Fibroblast of mammary gland (primary cell): Measurements from ENCODE around the gene CPEB1.

ENCODE experiments used
- DNase-seq: peaks from one replicate; pipeline ENCODE4 v3.0.0-alpha.2; 2010; ENCODE audit warnings: low read depth
- H3K4me3 ChIP-seq: 2 replicates; pipeline ENCODE4 v1.5.1; 2011; ENCODE audit warnings: low read depth, mild to moderate bottlenecking, low read length, moderate library complexity; ENCODE audit not compliant: control insufficient read depth
- TF ChIP-seq, protein P1 (sequence below): conservative IDR thresholded peaks from 2 replicates; pipeline ENCODE4 v1.5.1; 2011; ENCODE audit warnings: low read depth, low read length, inconsistent platforms; ENCODE audit not compliant: control insufficient read depth, insufficient read depth

Gene CPEB1

DNA sequence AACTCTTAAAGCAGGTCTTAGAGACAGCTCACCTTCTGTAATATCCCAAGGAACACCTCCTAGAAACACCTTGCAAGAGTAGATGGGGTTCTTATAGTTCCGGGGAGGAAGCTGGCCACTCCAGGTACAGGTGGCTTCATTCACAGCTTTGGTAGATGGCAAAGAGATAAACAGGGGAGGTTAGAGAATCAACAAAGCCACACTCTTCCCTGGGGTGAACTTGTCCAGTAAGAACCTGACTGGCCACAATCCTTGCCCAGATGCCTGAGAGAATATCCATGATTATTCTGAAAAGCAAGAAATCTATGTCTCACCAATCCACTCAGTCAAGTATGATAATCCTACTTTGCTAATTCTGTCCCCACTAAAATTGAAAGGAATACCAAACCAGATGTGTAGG is 93.3 kb downstream of the CPEB1 start:
- TF ChIP-seq, protein P1, sequence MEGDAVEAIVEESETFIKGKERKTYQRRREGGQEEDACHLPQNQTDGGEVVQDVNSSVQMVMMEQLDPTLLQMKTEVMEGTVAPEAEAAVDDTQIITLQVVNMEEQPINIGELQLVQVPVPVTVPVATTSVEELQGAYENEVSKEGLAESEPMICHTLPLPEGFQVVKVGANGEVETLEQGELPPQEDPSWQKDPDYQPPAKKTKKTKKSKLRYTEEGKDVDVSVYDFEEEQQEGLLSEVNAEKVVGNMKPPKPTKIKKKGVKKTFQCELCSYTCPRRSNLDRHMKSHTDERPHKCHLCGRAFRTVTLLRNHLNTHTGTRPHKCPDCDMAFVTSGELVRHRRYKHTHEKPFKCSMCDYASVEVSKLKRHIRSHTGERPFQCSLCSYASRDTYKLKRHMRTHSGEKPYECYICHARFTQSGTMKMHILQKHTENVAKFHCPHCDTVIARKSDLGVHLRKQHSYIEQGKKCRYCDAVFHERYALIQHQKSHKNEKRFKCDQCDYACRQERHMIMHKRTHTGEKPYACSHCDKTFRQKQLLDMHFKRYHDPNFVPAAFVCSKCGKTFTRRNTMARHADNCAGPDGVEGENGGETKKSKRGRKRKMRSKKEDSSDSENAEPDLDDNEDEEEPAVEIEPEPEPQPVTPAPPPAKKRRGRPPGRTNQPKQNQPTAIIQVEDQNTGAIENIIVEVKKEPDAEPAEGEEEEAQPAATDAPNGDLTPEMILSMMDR, result no peak
- DNase-seq, result no peak
- no peak overlapping the region for H3K4me3 ChIP-seq

DNA sequence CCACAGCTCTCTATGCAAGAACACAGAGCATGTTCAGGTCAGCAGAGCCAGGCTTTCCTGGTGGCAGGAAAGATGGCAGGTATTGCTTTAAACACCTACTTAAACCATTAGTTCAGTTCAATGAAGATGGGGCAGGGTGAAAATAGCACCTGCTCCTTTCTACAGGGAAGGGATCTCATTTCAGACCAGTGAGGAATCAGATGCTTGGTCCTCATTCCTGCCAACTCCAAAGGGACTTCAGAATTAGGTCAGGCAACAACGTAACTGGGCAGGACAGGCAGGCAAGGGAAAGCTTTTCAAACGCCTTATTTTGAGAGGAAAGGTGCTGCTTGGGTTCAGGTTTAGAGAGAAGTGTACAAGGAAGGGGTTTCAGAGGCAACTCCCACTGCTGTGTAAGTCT is 94.3 kb downstream of the CPEB1 start:
- H3K4me3 ChIP-seq, result no peak overlapping the region
- TF ChIP-seq, protein P1, result no peak
- DNase-seq, result no peak

DNA sequence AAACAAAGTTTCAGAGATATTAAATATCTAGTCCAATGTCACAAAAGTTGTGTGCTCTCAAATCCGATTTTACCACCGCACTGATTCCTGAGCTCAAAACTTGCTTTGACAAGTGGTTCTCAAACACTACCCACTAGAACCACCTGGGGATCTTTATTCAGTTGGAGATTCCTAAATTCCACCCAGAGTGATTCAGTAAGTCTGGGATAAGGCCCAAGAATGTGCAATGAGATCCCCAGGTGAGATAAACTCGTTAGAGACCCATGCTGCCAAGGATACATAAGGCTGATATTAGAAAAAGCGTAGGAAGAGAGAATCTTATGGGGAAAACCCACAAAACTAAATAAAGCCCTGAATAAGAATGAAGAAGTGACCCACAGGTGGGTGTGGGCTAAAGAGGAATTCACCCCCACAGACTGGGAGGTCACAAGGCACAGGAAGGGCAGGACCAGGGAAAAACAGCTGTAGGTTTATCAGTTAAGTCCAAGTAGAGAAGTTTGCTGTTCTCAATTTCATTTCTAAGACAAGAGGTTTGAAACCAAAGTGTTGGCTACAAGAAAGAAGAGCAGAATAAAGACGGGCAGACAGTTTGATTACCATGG is 95.4 kb downstream of the CPEB1 start:
- no peak for DNase-seq
- H3K4me3 ChIP-seq, result no peak overlapping the region
- TF ChIP-seq, protein P1, result no peak

DNA sequence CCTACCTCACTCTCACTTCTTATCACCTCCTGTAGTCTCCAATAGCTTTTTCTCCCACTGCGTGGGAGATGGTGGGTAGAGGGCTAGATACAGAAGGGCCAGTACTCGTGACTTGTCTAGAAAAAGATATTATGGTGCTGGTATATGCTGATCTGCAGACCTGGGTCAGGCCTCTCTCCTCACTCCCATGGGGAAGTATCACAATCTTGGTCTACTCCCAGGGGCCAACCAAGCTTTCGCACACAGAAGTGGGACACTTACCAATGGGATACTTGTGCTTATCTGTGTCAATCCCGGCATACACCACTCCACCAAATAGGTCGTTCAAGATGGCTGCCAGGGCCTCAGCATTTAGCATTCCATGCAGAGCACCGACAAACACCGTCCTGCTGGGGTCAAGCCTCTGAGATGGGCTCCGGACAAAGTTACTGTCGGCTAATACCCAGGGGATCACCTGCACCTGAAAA is 97.9 kb downstream of the CPEB1 start:
- DNase-seq, result no peak
- no peak overlapping the region for H3K4me3 ChIP-seq
- TF ChIP-seq, protein P1, result no peak

DNA sequence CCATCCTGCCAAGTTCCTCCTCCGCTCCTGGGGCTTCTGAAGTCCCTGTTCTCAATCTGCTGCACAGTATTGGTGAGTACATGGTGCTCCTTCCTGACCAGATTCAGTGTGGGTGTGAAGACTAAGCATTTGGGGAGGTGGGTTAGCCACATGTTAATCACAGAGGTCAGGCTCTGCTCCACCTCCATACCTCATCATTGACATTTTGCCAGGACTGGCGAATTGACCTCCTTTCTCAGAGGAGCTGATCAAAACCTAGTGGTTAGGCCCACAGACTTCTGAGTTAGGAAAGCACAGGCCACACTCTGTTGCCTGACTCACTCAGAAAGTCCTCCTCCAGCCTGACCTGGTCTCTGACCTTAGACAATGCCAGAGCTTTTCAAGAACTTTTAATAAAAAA is 98.5 kb downstream of the CPEB1 start:
- TF ChIP-seq, protein P1, result no peak
- DNase-seq, result peak; percentile 56

DNA sequence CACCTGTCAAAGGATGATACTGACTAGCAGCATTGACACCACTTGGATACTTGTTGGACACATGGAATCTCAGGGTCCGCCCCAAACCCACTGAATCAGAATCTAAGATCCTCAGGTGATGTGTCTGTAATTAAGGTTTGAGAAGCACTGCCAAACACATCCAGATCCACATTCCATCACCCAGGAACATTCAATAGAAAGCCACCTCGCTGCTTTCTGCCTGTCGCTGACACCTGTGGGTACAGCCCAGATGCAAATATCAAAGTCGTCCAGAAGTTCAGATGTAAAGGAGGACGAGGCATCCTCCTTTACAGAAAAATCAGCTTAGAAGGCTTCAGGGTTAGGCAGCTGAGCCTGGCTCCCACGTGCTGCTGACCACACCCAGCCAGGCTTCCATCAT is 101.7 kb downstream of the CPEB1 start:
- no peak for DNase-seq
- TF ChIP-seq, protein P1, result no peak
- H3K4me3 ChIP-seq, result no peak overlapping the region

More for the DNA sequence above, 98.5 kb downstream of the CPEB1 start:
- H3K4me3 ChIP-seq, result no peak overlapping the region

DNA sequence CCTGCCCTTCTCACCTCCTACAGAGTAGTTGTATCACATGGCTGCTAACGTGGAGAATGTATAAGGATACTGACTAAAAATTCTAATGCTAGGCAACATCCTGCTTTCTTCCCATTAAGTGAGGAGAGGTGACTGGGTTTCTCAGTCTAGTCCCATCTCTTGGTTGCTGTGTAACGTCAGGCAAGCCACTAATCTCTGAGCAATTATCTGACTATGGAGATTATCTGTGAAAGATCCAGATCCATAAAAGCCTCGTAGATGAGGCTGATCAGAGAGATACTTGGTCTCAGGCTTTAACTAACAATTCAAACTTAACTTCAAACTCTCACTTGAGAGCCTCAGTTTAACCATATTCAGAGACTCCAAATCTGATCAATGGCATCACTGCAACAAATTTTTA is 102.2 kb downstream of the CPEB1 start:
- TF ChIP-seq, protein P1, result no peak
- DNase-seq, result no peak
- no peak overlapping the region for H3K4me3 ChIP-seq
